ENCODE results near the gene TMEM169.

GRCh38 chr2:216119146-216119545 is 37.4 kb downstream of the TMEM169 start:
- TF ChIP-seq CEBPB (IDR thresholded peaks at IDR 0.05; ENCODE audit: low read depth, low read length): no peak
- no peak for TF ChIP-seq POLR2A (IDR thresholded peaks at IDR 0.05; ENCODE audit: low read depth, low read length)
- TF ChIP-seq, protein P1, sequence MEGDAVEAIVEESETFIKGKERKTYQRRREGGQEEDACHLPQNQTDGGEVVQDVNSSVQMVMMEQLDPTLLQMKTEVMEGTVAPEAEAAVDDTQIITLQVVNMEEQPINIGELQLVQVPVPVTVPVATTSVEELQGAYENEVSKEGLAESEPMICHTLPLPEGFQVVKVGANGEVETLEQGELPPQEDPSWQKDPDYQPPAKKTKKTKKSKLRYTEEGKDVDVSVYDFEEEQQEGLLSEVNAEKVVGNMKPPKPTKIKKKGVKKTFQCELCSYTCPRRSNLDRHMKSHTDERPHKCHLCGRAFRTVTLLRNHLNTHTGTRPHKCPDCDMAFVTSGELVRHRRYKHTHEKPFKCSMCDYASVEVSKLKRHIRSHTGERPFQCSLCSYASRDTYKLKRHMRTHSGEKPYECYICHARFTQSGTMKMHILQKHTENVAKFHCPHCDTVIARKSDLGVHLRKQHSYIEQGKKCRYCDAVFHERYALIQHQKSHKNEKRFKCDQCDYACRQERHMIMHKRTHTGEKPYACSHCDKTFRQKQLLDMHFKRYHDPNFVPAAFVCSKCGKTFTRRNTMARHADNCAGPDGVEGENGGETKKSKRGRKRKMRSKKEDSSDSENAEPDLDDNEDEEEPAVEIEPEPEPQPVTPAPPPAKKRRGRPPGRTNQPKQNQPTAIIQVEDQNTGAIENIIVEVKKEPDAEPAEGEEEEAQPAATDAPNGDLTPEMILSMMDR (conservative IDR thresholded peaks at IDR 0.05; ENCODE audit: low read depth, low read length): no peak
- TF ChIP-seq RFX5 (IDR thresholded peaks at IDR 0.05; ENCODE audit: low read depth, low read length): no peak
- TF ChIP-seq MXI1 (IDR thresholded peaks at IDR 0.05; ENCODE audit: borderline replicate concordance, low read depth, low read length): no peak
- no peak for TF ChIP-seq RAD21 (IDR thresholded peaks at IDR 0.05; ENCODE audit: low read length)
- TF ChIP-seq FOS (IDR thresholded peaks at IDR 0.05; ENCODE audit: low read depth, low read length): no peak
